GM19023 (cell line): ENCODE data around the gene PEAR1.
"Not testable (repeated sequence)": the region's sequence is repeated elsewhere in the genome, so short reads cannot be mapped to it uniquely, and the experiment has no call there.

Source experiments
- ATAC-seq: cut with Tn5 transposase; IDR thresholded peaks from one replicate; pipeline ENCODE4 v1.9.1; 2021; ENCODE audit warnings: mild to moderate bottlenecking, moderate library complexity; ENCODE audit not compliant: unreplicated experiment

Gene PEAR1

DNA sequence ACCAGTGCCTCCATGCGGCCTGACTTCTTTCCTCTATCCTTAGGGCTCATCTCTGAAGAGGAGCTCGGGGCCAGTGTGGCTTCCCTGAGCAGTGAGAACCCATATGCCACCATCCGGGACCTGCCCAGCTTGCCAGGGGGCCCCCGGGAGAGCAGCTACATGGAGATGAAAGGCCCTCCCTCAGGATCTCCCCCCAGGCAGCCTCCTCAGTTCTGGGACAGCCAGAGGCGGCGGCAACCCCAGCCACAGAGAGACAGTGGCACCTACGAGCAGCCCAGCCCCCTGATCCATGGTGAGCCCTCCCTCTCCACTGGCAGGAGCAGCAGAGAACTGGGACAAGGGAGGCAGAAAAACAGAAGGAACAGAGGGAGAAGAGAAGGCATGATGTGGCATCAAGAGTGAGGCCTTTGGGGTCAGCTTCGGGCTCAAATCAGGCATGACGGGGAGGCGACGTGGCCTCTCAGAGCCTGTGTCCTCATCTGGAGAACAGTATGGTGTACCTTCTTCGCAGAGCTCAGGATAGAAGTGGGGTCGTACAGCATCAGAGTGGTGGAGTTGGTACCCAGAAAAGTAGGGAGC is 20.4 kb downstream of the PEAR1 start:
- no peak for ATAC-seq

DNA sequence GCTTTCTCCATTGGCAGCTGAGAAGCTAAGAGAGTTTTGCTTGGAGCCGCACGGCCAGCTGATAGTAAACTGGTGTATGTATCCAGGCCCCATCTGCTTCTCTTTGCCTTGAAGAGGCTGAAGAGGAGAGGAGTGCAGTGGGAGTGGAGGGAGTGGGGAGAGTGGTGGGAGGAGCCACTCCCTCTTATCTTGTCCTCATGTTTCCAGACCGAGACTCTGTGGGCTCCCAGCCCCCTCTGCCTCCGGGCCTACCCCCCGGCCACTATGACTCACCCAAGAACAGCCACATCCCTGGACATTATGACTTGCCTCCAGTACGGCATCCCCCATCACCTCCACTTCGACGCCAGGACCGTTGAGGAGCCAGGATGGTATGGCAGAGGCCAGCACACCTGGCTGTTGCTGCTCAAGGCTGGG is 20.9 kb downstream of the PEAR1 start:
- no peak for ATAC-seq

DNA sequence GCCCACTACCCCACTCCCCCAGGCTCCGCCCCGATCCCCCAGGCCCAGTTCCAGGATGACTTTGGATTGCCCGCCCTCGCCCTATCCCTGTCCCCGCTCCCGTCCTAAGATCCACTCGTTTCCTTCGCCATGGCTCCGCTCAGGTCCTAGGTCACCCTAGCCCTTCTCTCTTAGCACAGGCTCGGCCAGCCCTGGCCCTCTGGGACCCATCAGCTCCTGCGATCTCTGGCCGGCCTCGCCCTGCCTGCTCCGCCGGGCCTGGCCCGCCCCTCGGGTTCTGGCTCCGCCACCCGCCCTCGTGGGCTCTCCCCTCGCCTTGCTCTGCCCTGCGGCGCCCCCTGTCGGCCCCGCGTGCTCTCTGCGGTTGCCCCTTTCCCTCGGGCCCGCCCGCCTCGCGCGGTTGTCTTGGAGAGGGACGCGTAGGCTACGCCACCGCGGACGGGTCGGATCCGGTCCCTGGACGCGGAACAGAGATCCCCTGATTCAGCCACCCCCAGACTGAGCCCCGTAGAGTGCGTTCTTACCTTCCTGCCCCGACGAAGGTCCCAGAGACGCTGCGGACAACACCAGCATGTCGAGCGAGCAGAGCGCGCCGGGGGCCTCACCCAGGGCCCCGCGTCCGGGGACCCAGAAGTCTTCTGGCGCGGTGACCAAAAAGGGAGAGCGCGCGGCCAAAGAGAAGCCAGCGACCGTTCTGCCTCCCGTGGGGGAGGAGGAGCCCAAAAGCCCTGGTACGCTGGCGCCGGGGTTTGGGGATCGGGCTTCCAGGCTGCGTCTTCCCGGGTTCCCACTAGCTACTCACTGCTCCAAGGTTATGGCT is 26.9 kb downstream of the PEAR1 start, which contains the start of gene LRRC71:
LRRC71 (plus strand) TSS at position 400 of the 820 bp plus-strand sequence; CDS start at position 572, 172 bp downstream.
- no peak for ATAC-seq

DNA sequence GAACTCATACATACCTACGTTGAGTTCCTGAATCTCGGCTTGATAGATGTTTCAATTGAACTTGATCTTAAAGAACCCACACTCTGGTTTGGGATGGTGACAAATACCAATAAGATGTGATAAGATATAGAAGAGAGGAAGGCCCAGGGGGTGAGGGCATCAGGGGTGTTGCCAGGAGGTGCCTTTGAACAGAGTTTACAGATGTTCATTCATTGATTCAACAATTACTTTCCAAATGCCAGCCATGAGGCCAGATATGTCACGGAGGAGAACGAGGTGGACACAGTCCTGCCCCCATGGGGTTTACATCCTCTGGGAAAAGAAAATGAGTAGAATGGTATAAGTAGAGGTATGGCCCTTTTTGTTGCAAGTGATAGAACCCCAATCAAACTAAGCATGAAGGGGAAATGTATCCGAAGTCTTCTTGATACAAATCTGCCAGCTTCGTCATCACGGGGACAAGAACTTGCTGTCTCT is 27.6 kb downstream of the PEAR1 start:
- ATAC-seq = no peak

DNA sequence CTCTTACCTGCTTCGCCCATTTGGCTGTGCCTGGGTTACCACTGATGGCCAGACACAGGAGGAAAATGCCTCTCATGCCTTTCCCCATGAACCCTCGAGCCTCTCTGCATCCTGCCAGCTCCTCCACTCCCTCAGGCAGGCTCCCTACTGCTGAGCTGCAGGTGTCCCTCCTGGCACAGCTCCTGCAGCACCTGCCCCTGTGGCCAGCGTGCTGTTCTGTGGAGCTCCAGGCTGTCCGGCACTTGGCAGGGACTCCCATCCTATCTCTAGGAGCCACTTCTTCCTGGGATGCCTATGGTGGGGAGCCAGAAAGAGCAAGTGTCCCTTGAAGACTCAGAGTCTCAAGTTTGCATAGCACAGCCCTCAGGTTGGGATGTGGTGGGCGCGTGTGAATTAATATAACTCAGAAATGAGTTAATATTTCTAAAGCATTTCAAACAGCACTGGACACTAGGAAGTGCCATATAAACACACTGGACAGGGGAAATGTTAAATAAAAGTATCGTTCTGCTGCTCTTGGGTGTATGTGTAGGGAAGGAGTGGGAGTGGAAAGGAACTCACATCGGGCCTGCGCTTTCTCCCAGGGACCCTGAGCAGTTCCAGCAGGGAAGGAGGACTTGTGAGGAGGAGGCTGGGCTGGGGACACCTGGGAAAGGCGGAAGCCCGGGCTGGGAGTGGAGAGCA is 29.6 kb downstream of the PEAR1 start:
- no peak for ATAC-seq

DNA sequence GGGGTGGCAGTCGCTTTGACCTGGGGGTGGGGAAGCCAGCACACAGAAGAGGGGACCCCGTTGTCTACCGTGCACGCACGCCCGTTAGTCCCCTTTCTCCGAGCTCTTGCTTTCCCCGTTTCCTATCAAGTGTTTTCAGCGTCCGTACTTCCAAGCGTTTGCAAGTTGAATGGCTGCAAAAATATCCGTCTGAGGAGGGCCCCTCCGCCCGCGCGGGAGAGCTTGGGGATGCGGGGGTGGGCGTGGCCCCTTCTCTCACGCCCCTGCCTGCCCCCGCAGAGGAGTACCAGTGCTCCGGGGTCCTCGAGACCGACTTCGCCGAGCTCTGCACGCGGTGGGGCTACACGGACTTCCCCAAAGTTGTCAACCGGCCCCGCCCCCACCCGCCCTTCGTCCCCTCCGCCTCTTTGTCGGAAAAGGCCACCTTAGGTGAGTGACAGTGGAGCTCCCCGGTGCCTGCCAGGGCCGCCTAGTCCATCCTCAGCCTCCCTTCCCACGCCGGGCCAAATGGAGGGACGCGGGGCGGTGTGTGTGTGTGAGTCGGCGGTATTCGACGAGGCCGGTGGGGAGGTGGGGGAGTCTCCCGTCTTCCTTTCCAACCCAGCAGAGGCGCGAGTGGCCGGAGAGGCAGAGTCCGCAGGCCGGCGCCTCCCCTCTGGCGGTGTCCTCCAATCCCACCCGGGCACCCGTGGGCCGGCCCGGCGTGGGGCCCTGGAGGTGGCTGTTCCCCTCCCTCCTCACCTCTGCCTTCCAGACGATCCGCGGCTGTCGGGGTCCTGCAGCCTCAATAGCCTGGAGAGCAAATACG is 30.4 kb downstream of the PEAR1 start:
- no peak for ATAC-seq

DNA sequence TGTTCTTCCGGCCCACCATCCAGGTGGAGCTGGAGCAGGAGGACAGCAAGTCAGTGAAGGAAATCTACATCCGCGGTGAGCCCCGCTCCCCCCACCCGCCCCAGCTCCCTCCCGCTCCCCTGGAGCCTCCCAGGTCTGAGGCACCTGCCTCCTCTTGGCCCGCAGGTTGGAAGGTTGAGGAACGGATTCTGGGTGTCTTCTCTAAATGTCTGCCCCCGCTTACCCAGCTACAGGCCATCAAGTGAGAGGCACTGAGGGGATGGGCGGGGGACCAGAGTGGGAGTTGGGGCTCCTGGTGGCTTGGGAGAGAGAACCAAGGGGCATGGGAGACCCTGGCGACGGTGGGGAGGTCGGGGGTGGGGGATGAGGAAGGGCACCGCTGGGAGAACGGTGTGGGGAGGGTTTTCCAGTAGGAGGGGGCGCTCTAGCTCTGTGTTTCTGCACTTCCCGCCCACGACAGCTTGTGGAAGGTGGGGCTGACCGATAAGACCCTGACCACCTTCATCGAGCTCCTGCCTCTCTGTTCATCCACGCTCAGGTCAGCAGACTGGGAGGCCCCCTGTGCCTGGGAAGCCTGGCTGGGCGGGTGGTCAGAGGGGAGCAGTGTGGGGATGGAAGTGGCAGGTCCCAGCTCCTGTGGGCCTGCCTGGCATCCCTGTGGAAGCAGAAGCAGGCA is 31.1 kb downstream of the PEAR1 start:
- ATAC-seq = no peak

DNA sequence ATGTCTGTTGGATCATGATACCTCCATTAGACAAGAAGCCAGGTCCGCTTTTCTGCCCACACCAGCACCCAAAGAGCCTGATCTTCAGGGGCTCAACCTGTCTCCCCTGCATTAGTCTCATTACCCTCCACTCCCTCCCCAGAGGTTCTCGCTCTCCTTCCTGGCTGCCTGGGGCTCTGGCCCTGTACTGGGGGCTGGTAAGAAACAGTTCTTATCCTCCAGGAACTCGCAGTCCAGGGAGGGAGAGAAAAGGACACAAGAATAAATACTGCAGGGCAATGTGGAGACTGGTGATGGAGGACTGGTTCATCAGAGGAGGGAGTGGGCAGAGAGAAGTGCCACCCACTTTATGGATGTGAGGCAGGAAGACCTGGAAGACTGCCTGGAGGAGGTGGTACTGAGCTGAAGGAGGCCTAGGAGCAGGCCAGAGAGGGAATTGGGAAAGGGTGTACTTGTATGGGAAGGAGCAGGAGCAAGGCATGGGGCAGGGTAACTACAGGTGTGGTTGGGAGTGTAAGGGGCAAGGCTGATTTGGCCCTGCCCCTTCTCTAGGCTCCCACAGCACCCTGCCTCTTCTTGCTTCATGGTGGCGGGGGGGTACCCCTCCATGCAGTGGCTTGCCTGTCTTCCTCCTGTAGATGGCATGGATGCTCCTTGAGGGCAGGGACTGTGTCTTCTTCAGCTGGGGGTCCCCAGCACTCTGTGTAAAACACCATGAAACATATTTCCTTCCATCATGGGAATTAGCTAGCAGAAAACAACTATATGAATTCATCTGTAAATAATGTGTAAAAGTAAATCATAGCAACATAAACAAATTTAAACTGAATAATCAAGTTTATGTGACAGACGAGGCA is 31.9 kb downstream of the PEAR1 start:
- no peak for ATAC-seq

DNA sequence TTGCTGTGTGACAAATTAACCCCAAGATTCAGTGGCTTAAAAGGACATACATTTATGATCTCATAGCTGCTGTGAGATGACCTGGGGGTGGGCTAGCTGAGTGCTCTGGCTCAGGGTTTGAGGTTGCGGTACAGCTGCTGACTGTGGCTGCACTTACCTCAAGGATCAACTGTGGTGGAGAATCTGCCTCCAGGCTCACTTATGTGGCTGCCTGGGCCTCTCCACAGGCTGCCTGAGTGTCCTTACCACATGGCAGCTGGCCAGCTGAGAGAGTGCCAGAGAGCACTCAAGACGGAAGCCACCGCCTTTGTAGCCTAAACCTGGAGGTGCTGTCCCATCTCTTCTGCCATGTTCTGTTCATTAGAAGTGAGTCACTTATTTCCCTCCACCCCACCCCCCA is 32.7 kb downstream of the PEAR1 start:
- no peak for ATAC-seq

DNA sequence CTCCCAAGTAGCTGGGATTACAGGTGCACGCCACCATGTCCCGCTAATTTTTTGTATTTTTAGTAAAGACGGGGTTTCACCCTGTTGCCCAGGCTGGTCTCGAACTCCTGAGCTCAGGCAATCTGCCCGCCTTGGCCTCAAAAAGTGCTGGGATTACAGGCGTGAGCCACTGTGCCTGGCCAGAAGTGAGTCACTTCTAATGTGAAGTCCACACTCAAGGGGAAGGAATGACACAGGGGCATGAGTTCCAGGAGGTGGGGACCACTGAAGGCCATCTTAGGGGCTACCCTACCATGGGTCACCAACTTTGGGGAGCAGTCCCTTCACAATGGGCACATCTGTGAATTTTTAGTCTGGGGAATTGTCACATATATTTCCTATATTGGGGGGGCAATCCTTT is 33.2 kb downstream of the PEAR1 start:
- not testable (repeated sequence) for ATAC-seq

DNA sequence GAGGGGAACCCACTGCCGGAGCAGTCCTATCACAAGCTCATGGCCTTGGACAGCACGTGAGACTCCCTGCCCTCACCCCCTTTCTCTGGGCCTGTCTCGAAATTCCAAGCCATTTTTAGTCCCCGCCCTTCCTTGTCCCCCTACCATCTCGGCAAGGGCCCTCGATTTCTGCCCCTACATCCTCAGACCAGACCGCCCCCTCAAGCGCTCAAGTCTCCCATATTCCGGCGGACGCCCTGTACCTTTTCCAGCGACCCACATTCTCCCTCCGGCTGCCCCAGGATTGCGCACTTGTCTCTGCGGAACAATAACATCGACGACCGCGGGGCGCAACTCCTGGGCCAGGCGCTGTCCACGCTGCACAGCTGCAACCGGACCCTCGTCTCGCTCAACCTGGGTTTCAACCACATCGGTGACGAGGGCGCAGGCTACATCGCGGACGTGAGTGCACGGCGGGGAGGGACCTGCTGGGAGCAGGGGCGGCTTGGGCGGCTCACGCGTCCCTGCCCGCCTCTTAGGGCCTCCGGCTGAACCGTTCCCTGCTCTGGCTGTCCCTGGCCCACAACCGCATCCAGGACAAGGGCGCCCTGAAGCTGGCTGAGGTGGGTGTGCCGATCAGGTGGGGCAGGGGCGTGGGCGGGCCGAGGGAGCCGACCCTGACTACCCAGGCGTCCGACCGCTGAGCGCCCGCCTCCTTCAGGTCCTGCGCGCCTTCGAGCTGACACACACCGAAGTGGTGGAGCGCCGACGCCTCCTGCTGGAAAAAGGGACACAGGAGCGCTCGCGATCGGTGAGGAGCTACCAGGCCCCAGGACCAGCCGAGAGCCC is 33.9 kb downstream of the PEAR1 start:
- ATAC-seq = no peak

DNA sequence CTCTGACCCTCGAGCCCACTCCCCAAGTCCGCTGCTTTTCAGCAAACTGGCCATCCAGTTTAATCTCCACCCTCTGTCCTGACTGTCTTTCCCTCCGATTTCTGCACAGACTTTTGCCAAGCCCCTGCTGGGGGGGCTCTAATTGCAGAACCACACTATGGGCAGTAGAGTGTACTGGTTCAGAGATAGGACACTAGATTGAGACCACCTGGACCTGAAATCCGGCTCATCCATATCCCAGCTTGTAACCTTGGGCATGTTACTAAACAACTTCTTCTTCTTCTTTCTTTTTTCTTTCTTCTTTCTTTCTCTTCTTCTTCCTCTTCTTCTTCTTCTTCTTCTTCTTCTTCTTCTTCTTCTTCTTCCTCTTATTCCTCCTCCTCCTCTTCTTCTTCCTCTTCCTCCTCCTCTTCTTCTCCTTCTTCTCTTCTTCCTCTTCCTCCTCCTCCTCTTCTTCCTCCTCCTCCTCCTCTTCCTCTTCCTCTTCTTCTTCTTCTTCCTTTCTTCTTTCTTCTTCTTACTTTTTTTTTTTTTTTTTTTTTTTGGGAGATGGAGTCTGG is 34.6 kb downstream of the PEAR1 start:
- no peak for ATAC-seq

DNA sequence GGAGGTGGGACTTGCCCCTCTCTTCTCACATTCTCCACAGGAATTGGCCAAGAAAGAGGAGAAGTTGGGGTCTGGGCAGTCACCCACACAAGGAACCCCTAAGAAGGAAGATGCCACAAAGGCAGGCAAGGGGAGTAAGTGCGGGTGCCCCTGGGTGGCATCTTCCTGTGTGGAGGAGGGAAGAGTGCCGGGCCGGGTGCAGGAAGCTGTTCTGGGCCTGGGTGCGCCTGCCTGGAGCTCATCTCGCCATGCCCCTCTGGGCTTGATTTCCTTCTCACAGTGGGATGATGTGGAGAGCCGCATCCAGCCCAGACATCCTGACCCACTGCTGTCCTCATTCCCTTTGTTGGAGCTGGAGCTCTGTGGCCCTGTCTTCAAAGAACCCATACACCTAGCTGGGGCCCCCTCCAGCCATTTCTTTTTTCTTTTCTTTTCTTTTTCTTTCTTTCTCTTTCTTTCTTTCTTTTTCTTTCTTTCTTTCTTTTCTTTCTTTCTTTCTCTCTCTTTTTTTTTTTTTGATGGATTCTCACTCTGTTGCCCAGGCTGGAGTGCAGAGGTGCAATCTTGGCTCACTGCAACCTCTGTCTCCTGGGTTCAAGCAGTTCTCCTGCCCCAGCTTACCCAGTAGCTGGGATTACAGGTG is 36.2 kb downstream of the PEAR1 start:
- no peak for ATAC-seq

DNA sequence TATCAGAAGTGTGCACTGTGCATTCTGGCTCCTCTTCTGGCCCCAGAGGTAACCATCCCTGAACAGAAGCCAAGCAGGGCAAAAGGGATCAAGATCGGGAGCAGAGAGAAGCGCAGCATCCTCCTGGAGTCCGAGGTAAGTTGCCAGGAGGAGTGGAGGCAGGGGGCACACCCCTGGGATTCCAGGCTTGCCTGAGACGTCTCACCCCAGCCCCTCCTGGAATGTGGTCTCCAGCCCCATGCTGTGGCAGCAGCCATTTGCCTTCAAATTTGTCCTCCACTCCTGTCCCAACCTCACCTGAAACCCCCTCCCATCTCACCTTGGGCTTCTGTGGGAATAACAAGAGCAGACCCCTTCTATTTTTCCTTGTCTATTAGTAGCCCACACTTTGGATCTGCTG is 37.0 kb downstream of the PEAR1 start:
- ATAC-seq = no peak

DNA sequence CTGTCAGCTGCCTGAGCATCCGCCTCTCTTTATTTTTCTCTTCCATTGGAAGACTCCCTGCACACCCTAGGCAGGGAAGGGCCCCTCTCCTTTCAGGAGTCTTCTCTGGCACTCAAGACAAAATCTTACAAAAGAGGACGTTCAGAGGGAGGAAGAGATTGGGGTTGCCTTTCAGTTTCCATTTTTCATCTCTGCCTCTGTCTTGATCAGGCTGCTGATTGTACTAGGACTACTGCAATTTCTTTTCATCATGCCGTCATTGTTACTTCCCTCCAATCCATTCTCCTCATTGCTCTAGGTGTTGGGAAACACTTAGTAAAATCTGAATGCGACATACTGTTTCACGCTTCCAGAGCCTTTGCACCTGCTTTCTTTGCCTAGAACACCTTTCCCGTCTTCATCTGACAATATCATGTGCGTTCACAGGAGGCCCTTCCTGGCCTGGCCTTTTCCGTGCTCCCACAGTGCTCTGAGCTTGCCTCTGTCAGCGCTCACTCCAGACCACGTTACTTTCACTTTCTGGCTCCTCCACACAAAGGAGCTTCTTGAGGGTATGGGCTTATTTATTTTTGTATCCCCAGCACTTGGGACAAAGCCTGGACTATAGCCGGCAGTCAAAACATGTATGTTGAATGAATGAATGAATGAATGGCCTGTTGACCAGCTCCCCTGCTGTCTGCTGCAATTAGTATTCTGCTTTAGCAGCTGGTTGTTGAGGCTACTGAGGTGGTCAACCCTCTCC is 37.9 kb downstream of the PEAR1 start:
- no peak for ATAC-seq

DNA sequence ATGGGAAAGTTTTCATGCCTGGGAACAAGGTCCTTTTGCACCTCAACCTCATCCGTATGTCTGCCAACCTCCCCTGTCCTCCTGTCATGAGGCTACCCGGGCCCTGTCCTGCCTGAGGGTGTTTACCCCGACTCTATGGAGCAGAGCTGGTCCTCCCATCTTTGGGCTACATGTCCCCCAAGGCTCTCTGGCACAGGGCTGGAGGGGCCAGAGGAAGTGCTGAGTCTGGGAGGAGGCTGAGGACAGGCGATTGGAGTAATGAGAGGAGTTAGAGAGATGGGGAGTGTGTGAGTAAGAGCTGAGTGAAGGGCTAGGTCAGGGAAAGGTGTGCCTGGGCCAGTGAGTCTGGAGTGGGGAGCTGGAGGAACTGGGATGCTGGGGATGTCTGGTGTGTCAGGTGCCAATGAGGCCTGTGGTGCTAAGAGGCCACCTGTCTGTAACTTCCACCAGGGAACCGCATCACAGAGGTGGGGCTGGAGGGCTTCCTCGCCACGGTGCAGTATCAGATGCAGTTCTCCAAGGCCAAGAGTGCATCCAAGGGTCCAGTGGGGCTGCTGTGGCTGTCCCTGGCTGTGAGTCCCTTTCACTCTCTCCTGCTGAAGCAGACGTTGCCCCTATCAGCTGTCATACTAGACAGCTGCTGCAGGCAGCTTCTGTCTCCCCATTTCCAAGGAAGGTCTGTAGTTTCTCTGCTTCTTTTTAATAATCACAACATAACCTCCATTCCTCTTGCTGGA is 38.6 kb downstream of the PEAR1 start:
- no peak for ATAC-seq
